WTC11 (cell line): ENCODE measurements around the gene LRRC14B. TPM values are rescaled to one million over a fixed set of nuclear protein-coding genes. Genes with fewer than 3 reads are reported as not detected.

Source experiments
- ATAC-seq: fragments of 200-7000 bp; cut with Tn5 transposase; 2 replicates; pipeline ENCODE4 v1.10.0; 2021; ENCODE audit warnings: mild to moderate bottlenecking, moderate library complexity
- CTCF ChIA-PET: fragments of 300-600 bp; sonication (Branson Sonifier 250); formaldehyde crosslinking; loops from one replicate; lab custom pipeline; 2021; ENCODE audit warnings: antibody characterized with exemption; lab: Charles Lee
- POLR2A ChIA-PET: fragments of 350-600 bp; sonication (Branson Sonifier 250); formaldehyde crosslinking; loops from one replicate; lab custom pipeline; 2021; ENCODE audit warnings: antibody characterized with exemption; lab: Charles Lee
- DNase-seq: peaks from one replicate; pipeline ENCODE4 v3.0.0; 2021; ENCODE audit warnings: low spot score
- H3K27ac Mint-ChIP-seq: 2 replicates; pipeline ENCODE4 v1.8.0; 2021; ENCODE audit warnings: mixed read lengths
- H3K27me3 Mint-ChIP-seq: 2 replicates; pipeline ENCODE4 v1.8.0; 2021; ENCODE audit warnings: low read depth, mild to moderate bottlenecking, moderate library complexity, mixed read lengths
- H3K36me3 Mint-ChIP-seq: 2 replicates; pipeline ENCODE4 v1.8.0; 2021; ENCODE audit warnings: mixed read lengths
- H3K4me1 Mint-ChIP-seq: 2 replicates; pipeline ENCODE4 v1.8.0; 2022; ENCODE audit warnings: mixed read lengths
- H3K4me3 Mint-ChIP-seq: 2 replicates; pipeline ENCODE4 v1.8.0; 2021; ENCODE audit warnings: mild to moderate bottlenecking, moderate library complexity, mixed read lengths
- H3K9me3 Mint-ChIP-seq: 2 replicates; pipeline ENCODE4 v1.8.0; 2021; ENCODE audit warnings: mixed read lengths
- E2F5 ChIP-seq: sonication (generic); formaldehyde crosslinking; IDR thresholded peaks from 2 replicates; pipeline ENCODE4 v1.8.1; 2022; ENCODE audit warnings: mild to moderate bottlenecking, moderate library complexity, missing genetic modification reagents
- FOXP4 ChIP-seq: sonication (generic); formaldehyde crosslinking; IDR thresholded peaks from 2 replicates; pipeline ENCODE4 v1.8.0; 2022; ENCODE audit warnings: mild to moderate bottlenecking, missing genetic modification reagents
- GRHL2 ChIP-seq: fragments of 250-450 bp; sonication (Bioruptor Pico); IDR thresholded peaks from 2 replicates; pipeline ENCODE4 v1.8.0; 2022; ENCODE audit warnings: mild to moderate bottlenecking, moderate library complexity; ENCODE audit not compliant: insufficient replicate concordance, severe bottlenecking
- JAZF1 ChIP-seq: fragments of 250-450 bp; sonication (Bioruptor Pico); IDR thresholded peaks from 2 replicates; pipeline ENCODE4 v1.9.0; 2021; ENCODE audit warnings: moderate library complexity, mild to moderate bottlenecking, inconsistent platforms
- MAX ChIP-seq: sonication (generic); formaldehyde crosslinking; IDR thresholded peaks from 2 replicates; pipeline ENCODE4 v1.8.0; 2022; ENCODE audit warnings: mild to moderate bottlenecking, missing genetic modification reagents
- MXD4 ChIP-seq: fragments of 250-450 bp; sonication (Bioruptor Pico); IDR thresholded peaks from 2 replicates; pipeline ENCODE4 v1.8.0; 2021; ENCODE audit warnings: mild to moderate bottlenecking, moderate library complexity, borderline replicate concordance
- PRDM15 ChIP-seq: sonication (generic); formaldehyde crosslinking; IDR thresholded peaks from 2 replicates; pipeline ENCODE4 v1.8.0; 2022; ENCODE audit warnings: missing genetic modification reagents
- PREB ChIP-seq: sonication (generic); formaldehyde crosslinking; IDR thresholded peaks from 2 replicates; pipeline ENCODE4 v1.8.1; 2022; ENCODE audit warnings: mild to moderate bottlenecking, missing genetic modification reagents, moderate library complexity, borderline replicate concordance
- SMAD3 ChIP-seq: sonication (generic); formaldehyde crosslinking; IDR thresholded peaks from 2 replicates; pipeline ENCODE4 v1.8.0; 2022; ENCODE audit warnings: missing genetic modification reagents, mild to moderate bottlenecking, borderline replicate concordance
- TCF7 ChIP-seq: sonication (generic); formaldehyde crosslinking; IDR thresholded peaks from 2 replicates; pipeline ENCODE4 v1.8.0; 2022; ENCODE audit warnings: mild to moderate bottlenecking, low read depth, missing genetic modification reagents, moderate library complexity
- TP53 ChIP-seq: sonication (generic); formaldehyde crosslinking; IDR thresholded peaks from 2 replicates; pipeline ENCODE4 v1.8.1; 2023; ENCODE audit warnings: mild to moderate bottlenecking, missing genetic modification reagents
- USF1 ChIP-seq: sonication (generic); formaldehyde crosslinking; IDR thresholded peaks from 2 replicates; pipeline ENCODE4 v1.8.0; 2022; ENCODE audit warnings: mild to moderate bottlenecking, missing genetic modification reagents
- USF2 ChIP-seq: sonication (generic); formaldehyde crosslinking; IDR thresholded peaks from 2 replicates; pipeline ENCODE4 v1.8.1; 2023; ENCODE audit warnings: mild to moderate bottlenecking, missing genetic modification reagents, moderate library complexity
- ZBTB21 ChIP-seq: sonication (generic); formaldehyde crosslinking; IDR thresholded peaks from 2 replicates; pipeline ENCODE4 v1.8.1; 2023; ENCODE audit warnings: mild to moderate bottlenecking, missing genetic modification reagents, borderline replicate concordance
- ZBTB43 ChIP-seq: sonication (generic); formaldehyde crosslinking; IDR thresholded peaks from 2 replicates; pipeline ENCODE4 v1.8.1; 2023; ENCODE audit warnings: mild to moderate bottlenecking, missing genetic modification reagents
- ZMAT4 ChIP-seq: fragments of 250-450 bp; sonication (Bioruptor Pico); IDR thresholded peaks from 2 replicates; pipeline ENCODE4 v1.9.0; 2021; ENCODE audit warnings: mild to moderate bottlenecking
- ZNF263 ChIP-seq: sonication (generic); formaldehyde crosslinking; IDR thresholded peaks from 2 replicates; pipeline ENCODE4 v1.8.1; 2022; ENCODE audit warnings: low read depth, mild to moderate bottlenecking, moderate library complexity, missing genetic modification reagents
- ZNF281 ChIP-seq: sonication (generic); formaldehyde crosslinking; IDR thresholded peaks from 2 replicates; pipeline ENCODE4 v1.8.0; 2023; ENCODE audit warnings: mild to moderate bottlenecking, missing genetic modification reagents
- total RNA-seq: library from RNA; stranded (reverse); gene quantifications from 3 replicates; pipeline ENCODE4 v1.2.3, GENCODE V29; 2021

Gene LRRC14B
- total RNA-seq, 1 experiment from 2014 or later, result not detected

- ATAC-seq (no peak), DNase-seq (no peak)
- H3K4me1 Mint-ChIP-seq, result peaks cover 6% of the 10 kb centered on the region
- TF ChIP-seq TCF7 (CRISPR knock-in tag) (no peak), TP53 (CRISPR knock-in tag) (no peak), ZNF263 (CRISPR knock-in tag) (no peak), ZNF281 (CRISPR knock-in tag) (no peak), USF1 (no peak), ZMAT4 (CRISPR knock-in tag) (no peak), USF2 (CRISPR knock-in tag) (no peak), SMAD3 (CRISPR knock-in tag) (no peak)
- ChIA-PET CTCF (interaction anchor here (1.2 kb wide), 1 partner anchor 157 kb away, joined by 3 read pairs; no protein-coding TSS in a partner anchor), POLR2A (no interaction called here)
- H3K27ac Mint-ChIP-seq, result no peak overlapping the region
- H3K27me3 Mint-ChIP-seq, result no peaks in the 10 kb centered on the region; the same call in 1 of the 2 replicates
- no peaks in the 10 kb centered on the region for H3K36me3 Mint-ChIP-seq
- H3K4me3 Mint-ChIP-seq, result no peak overlapping the region
- no peaks in the 10 kb centered on the region for H3K9me3 Mint-ChIP-seq
These were observed 1.9 kb downstream of the LRRC14B start for GRCh38 chr5:192970-193831.

- CTCF ChIA-PET, result interaction anchor here (1.2 kb wide), 2 partner anchors 122 to 156 kb away, joined by 3 read pairs; no protein-coding TSS in a partner anchor
- H3K36me3 Mint-ChIP-seq, result no peaks in the 10 kb centered on the region
- POLR2A ChIA-PET, result no interaction called here
- H3K4me1 Mint-ChIP-seq, result no peaks in the 10 kb centered on the region; the same call in 1 of the 2 replicates
- H3K27me3 Mint-ChIP-seq, result no peaks in the 10 kb centered on the region; the same call in 1 of the 2 replicates
- no peak overlapping the region for H3K27ac Mint-ChIP-seq
- no peaks in the 10 kb centered on the region for H3K9me3 Mint-ChIP-seq
- ATAC-seq (no peak), DNase-seq (no peak)
- H3K4me3 Mint-ChIP-seq, result no peak overlapping the region
- no peak for TF ChIP-seq ZBTB21 (CRISPR knock-in tag)
- TF ChIP-seq ZBTB43 (CRISPR knock-in tag), result no peak
- TF ChIP-seq MAX, result no peak
- TF ChIP-seq FOXP4 (CRISPR knock-in tag), result no peak
- no peak for TF ChIP-seq PREB (CRISPR knock-in tag)
- no peak for TF ChIP-seq JAZF1 (CRISPR knock-in tag)
- TF ChIP-seq E2F5 (CRISPR knock-in tag), result no peak
- TF ChIP-seq MXD4 (CRISPR knock-in tag), result no peak
- no peak for TF ChIP-seq PRDM15 (CRISPR knock-in tag)
- no peak for TF ChIP-seq GRHL2 (CRISPR knock-in tag)
These were observed 2.8 kb downstream of the LRRC14B start for GRCh38 chr5:194102-194501.
